GM21576 (cell line): ENCODE measurements around the gene C3AR1.
"Not testable (repeated sequence)": the region's sequence is repeated elsewhere in the genome, so short reads cannot be mapped to it uniquely, and the experiment has no call there.

Experiments
- ATAC-seq: cut with Tn5 transposase; IDR thresholded peaks from one replicate; pipeline ENCODE4 v1.9.1; 2021; ENCODE audit warnings: mild to moderate bottlenecking, moderate library complexity; ENCODE audit not compliant: unreplicated experiment

The C3AR1 gene

DNA sequence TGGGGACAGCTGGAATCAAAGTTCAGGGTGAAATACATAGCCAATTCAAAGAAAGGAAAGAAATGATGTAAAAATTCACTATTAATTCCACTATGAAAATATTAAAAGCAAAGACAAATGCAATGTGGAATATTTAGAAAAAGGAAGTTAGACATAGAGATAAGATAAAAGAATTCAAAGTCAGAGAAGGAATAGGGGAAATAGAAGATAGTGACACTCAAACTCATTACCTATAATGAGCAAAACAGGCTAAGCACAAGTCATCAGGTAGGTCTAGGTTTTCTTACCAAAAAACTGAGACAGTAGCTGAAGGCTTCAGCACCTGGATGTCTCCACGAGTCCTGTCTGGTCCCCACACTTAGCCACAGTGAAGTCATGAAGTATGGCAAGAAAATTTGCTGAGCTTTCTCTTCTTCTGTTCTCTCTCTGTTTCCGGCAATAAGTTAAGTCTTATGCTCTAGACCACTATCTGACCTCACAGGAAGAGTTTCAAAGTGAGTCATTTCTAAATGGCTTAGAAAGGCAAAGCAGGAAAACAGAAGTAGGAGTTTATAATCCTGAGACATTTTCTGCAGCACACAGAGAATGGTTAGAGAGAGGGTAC is at the start of gene C3AR1:
TSS of gene C3AR1 (minus strand) at position 369 of the 604 bp plus-strand sequence. CDS start 6,174 bp downstream, outside the sequence.
- ATAC-seq, result peak; percentile 73

DNA sequence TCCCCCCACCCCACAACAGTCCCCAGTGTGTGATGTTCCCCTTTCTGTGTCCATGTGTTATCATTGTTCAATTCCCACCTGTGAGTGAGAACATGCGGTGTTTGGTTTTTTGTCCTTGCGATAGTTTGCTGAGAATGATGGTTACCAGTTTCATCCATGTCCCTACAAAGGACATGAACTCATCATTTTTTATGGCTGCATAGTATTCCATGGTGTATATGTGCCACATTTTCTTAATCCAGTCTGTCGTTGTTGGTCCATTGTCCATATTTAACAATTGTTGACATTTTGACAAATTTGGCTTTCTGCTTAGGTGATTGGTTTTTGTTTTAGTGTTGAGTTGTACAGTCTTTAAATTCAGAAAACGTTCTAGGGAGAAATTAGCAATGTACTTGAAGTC is 47.0 kb upstream of the C3AR1 start:
- ATAC-seq, result not testable (repeated sequence)

DNA sequence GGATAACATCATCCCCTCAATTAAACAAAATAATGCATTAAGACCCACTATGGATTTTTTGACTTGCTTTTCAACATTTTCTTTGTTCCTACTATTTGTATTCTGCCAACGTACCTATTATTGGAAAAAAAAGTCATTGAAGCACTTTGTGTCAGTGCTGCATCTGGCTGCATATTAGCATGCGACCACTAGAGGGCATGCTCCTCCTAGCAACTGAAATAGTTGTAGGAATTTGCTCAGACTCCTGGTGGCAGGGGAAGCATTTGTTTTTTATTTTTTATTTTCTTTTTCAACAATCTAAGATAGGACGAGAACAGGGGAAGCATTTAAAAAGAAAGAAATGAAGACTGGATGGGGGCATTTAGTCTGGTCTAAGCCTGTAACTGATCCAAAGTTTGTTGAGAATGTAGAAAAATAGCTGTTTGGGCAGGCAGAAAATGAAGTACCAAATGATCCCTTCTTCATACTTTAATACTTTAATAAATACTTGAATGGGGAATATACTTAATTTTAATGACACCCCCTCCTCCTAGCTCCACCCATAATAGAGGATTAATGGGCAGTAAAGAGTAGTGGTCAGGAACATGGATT is 42.7 kb upstream of the C3AR1 start:
- no peak for ATAC-seq

DNA sequence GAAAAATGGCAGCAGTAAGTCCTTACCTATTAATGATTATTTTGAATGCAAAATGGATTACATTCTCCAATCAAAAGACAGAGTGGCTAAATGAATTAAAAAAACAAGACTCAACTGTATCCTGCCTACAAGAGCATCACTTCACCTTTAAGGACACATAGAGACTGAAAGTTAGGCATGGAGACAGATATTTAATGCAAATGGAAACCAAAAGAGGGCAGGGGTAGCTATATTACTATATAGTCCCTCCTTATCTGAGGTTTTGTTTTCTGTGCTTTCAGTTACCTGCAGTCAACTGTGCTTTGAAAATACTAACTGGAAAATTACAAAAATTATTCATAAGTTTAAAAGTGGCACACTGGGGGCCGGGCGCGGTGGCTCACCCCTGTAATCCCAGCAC is 33.1 kb upstream of the C3AR1 start:
- ATAC-seq, result no peak

DNA sequence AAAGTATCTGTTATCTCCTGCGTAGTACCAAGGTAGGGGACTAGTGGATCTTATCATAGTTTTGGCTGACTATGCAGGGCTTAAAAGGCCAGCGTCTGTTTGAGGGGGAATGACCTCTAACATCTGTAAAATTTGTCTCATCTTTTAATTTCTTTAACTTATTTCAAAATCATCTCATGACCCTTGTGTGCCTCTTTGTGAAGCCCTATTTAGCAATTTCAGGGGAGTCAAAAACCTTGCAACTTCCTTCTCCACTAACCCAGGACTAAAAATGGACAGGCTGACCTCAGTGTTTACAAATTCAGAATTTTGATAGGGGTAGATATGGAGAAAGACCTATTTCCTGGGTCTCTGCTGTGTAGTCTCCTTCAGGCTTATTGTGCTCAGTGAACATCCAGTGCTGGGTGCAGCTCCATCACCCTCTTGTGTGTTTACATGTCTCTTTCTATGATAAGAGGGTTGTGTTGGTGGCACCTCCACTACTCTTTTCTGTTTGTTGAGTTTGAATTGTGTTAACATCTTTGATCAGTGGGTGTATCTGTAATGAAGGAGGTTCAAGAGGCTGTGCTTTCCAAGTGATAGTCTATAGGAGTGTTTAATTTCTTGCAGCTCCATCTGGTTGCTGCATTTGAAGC is 30.2 kb upstream of the C3AR1 start:
- no peak for ATAC-seq

DNA sequence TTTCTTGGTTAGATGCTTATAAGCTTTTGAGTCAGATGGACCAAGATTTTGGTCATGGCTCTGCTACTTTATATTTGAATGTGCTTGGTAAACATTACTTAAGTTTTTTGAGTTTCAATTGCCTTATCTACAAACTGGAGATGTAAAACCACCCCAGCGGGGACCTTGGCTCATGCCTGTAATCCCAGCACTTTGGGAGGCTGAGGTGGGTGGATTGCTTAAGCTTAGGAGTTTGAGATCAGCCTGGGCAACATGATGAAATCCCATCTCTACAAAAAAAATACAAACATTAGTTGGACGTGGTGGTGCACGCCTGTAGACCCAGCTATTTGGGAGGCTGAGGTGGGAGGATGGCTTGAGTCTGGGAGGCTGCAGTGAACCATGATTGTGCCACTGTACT is 27.1 kb upstream of the C3AR1 start:
- no peak for ATAC-seq

DNA sequence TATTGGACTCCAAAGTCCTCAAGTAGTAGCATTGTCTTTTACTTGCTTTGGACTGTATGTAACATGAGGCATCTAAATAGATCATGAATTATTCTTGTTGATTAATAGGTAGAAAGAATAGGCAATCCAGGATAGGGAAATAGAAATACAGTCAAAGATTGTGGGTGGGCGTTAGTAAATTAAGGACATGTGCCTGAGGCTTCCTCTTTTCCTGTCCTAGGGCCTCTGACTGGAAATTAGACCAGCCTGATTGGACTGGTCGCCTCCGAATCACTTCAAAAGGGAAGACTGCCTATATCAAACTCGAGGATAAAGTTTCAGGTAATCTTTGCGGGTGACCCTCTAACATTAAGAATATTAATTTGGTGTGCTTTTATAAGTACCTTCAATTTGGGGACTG is 23.6 kb upstream of the C3AR1 start:
- ATAC-seq, result no peak

DNA sequence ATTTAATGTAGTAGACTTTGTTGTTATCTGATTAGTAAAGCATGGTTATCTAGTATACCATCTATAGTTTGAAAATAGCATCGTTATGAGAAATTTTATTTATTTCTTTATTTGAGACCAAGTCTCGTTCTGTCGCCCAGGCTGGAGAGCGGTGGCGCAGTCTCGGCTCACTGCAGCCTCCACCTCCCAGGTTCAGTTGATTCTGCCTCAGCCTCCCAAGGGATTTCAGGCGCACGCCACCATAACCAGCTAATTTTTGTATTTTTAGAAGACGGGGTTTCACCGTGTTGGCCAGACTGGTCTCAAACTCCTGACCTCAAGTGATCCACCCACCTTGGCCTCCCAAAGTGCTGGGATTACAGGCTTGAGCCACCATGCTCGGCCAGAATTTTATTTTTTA is 23.1 kb upstream of the C3AR1 start:
- not testable (repeated sequence) for ATAC-seq

DNA sequence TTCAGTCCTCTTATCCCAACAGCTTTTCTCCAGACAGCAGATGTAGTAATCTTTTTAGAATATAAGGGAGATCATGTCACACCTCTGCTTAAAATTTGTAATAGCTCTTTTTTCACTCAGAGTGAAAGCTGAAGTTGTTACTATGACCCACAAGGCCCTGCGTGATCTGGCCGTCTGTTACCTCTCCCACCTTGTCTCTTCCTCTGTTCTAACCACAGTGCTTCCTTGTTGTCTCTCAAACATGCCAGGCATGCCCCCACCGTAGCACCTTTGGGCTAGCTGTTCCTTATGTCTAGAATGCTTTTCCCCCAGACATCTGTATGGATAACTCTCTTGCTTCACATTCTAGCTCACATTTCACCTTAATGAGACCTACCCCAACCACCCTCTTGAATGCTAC is 22.4 kb upstream of the C3AR1 start:
- peak; percentile 78 for ATAC-seq

DNA sequence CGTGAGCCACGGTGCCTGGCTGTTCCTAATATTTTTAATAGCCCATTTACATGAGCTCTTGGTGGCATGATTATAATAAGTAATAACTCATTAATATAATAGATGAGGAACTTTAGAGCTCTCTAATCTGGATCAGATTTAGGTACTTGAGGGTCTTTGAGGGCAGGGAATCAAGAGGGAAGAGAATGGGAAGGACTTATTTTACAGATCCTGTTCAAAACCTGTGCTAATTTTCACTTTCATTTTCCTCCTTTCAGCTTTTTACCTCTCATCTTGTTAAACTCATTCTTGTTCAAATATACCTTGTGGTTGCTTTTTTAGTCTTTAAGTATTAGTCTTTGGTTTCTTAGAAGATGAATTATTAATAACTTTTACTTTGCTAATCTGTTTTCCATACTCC is 21.5 kb upstream of the C3AR1 start:
- ATAC-seq, result no peak

DNA sequence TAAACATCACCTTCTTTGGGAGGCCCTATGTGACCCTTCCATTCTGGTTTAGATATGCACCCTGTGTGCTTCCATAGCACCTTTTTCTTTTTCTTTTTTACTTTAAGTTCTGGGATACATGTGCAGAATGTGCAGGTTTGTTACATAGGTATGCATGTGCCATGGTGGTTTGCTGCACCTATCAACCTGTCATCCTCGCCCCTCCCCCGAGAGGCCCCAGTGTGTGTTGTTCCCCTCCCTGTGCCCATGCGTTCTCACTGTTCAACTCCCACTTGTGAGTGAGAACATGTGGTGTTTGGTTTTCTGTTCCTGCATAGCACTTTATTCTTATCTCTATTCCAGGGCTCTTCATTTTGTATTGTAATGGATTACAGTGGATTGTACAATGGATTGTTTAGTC is 18.2 kb upstream of the C3AR1 start:
- ATAC-seq, result not testable (repeated sequence)

DNA sequence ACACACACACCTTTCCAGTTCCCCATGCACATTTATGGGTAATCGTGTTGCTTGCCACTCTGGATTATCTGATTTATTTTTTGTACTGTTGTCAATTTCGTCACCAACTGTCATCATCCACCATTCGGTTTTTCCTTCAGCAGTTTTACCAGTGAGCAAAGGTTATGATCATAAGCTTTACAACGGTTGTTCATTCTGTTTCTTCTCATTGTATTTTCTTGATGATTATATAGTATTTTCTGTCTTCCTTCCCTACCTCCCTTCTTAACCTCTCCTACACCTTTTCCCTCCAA is 16.6 kb upstream of the C3AR1 start:
- ATAC-seq, result no peak

DNA sequence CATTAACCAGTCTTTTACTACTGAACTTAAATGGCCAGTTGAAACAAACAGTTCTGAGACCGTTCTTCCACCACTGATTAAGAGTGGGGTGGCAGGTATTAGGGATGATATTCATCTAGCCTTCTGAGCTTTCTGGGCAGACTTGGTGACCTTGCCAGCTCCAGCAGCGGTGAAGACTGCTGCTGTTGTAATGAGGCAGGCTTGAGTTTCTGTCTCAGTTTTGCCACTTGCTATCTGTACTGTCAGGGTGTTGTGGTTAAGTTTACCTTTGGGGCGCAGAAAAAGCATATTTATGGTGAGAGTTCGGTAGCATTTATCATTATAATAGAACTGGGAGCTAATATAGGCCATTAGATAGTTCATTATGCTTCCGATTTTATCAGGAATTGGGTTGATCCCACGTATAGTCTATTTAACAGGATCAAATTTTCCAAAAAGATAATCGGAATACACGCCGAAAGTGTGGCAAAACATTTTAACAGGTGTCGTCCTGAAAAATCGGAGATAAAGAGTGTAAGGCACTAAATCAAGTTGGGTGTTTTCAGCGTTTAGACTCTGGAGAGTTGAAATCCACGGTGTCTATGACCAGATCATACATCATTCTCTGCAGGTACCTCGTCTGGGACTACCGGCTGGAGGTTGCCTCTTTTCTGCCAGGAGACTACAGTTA is 15.2 kb upstream of the C3AR1 start:
- no peak for ATAC-seq

DNA sequence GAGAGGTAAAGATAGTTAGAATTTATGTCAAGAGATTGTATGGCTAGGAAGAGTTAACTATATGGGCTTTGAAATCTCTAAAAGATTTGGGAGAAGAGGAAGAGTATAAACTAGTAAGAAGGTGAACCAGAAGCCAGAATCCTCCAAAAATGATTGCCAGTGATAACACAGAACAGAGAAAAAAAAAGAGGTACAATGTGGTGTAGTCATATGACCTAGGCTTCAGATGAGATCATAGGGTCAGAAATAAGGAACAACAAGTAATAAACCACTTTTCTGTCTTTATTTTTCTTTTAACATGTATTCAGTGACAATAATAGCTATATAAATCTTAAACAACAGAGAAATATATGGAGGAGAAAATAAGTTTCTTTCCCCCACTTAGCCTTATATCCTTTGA is 14.0 kb upstream of the C3AR1 start:
- ATAC-seq, result no peak

DNA sequence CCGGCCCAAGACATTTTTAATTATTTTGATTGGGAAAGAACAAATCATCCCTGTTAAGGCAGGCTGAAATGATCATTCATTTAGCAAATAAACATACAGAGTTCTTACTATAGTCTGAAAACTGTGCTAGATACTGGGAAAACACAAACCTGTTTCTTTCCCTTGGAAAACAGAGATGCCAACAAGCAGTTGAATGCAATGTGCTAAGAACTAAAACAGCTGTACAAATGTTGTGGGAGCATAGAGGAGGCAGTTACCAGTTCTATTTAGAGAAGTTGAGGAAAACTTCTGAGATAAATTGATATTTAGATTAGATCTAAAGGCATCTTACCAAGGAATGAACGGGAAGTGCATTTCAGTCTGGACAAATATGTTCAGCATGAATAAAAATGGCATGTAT is 12.8 kb upstream of the C3AR1 start:
- ATAC-seq, result no peak

DNA sequence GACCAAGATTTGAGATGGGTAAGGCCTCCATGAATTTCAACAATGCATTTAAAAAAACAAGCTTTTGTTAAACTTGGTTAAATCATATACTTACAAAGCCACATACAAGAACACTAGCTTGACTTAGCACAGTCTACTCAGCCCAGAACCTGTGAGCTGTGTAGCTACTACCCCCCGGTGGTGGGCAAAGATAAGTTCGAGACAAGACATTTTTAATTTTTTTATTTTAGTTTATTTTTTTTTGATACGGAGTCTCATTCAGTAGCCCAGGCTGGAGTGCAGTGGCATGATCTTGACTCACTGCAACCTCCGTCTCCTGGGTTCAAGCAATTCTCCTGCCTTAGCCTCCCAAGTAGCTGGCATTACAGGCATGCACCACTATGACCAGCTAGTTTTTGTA is 12.2 kb upstream of the C3AR1 start:
- no peak for ATAC-seq

DNA sequence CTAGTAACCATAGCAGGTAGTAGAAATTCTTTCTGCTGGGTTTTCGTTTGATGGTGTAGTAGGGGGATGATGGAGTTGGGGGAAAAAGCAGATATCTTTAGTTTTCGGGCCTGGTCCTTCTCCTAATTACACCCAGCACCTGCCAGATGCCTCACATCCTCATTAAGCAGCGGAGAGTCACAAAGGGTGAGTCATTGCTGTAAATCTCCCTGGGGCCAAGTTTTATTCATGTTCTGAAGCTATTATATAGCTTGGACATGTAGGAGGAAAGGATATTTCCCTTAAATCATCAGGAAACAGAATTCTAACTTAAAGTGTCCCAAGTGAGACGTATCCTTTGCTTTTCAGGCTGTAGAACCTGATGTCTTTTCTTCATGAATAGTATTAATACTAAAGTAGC is 11.0 kb upstream of the C3AR1 start:
- no peak for ATAC-seq

DNA sequence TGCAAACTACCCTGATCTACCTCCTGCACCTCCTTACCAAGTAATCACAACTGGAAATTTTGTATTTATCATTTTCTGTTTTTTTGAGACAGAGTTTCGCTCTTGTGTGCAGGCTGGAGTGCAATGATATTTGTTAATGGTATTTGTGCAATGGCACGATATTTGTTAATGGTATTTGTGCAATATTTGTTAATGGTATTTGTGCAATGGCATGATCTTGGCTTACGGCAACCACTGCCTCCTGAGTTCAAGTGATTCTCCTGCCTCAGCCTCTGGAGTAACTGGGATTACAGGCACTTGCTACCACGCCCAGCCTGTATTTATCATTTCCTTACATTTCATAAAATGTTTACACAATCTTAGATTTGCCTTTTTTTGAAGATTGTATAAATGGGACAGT is 10.2 kb upstream of the C3AR1 start:
- ATAC-seq, result no peak

DNA sequence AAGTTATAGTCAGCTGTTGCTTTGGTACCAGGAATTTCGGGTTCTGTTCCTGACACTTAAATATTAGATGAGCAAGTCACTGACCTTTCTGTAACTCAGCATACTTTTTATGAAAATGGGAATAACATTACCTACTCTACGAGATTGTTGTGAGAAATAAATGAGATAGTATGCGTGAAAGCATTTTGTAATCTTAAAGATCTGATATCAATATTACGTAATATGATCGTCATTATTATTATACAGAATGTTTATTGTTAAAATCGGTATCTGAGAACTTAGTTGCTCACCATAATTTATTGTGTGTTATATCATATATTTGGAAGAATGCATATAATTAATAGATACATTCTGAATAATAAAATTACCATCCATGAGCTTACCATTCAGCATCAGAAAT is 9.8 kb upstream of the C3AR1 start:
- no peak for ATAC-seq

DNA sequence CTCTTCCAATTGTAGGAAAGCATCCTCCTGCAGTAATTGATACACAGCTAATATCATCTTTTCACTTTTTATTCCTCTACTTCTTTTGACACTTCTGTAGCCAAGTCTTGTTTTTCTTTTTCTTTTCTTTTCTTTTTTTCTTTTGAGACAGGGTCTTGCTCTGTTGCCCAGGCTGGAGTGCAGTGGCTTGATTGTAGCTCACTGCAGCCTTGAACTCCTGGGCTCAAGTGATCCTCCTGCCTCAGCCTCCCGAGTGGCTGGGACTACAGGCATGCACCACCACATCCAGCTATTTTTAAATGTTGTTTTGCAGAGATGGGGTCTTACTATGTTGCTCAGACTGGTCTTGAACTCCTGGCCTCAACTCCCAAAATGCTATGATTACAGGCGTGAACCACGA is 5.7 kb upstream of the C3AR1 start:
- ATAC-seq, result not testable (repeated sequence)

DNA sequence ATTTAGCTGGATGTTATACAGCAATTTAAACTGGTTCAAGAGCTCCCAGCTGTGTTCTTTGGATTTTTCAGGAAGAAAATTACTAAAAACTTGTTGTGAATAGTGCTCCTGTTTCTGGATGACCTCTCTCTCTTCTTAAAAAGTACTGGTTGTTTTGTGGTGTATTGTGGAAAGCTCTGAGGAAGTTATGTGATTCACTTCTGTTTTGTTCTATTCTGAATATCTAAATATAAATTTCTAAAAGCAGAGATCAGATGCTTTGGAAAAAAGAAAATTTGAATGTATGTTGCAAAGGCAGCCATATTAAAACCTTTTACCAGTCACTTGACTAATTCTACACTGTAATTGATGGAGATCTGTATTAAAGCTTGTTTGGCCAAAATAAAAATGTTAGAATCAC is 3.4 kb upstream of the C3AR1 start:
- ATAC-seq, result no peak

DNA sequence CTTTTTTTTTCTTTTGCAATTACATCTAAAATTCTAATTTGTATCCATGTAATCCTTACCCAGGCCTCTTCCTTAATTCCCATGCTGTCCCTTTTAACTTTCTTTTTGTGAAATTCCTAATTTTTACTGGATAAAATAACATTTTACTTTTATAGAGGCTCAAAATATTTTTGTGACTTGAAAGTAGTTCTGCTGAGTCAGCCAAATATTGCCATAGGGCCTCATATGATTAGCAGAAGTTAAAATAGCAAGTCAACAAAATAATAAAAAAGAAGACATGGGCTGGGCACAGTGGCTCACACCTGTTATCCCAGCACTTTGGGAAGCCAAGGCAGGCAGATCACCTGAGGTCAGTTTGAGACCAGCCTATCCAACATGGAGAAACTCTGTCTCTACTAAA is 2.0 kb downstream of the C3AR1 start:
- no peak for ATAC-seq
